Right lobe of liver (tissue), 6 donors: ENCODE measurements around the gene PLCL2. TPM values are rescaled to one million over a fixed set of nuclear protein-coding genes. Genes with fewer than 3 reads are reported as not detected.

Source experiments
- ATAC-seq, 4 donors: fragments of 200-7000 bp; cut with Tn5 transposase; one replicate each; pipeline ENCODE4 v1.9.1; 2020; ENCODE audit warnings: mild to moderate bottlenecking in 4 of 4, moderate library complexity in 4 of 4
- DNase-seq, 3 donors: peaks; one replicate each; pipeline ENCODE4 v3.0.0-alpha.2; 2020
- H3K27ac ChIP-seq, 3 donors: fragments of 200-600 bp; one replicate each; pipeline ENCODE4 v1.8.0; 2022
- H3K27me3 ChIP-seq, 2 donors: fragments of 200-600 bp; one replicate each; pipeline ENCODE4 v1.8.0; 2022
- H3K36me3 ChIP-seq, 4 donors: fragments of 200-600 bp; sonication (generic) in 1 of 4; one replicate each; pipeline versions ENCODE4 v1.5.1 to v1.8.0; 2017 to 2022; ENCODE audit warnings: control low read depth in 1 of 4
- H3K4me1 ChIP-seq, 4 donors: fragments of 200-600 bp; sonication (generic) in 1 of 4; one replicate each; pipeline versions ENCODE4 v1.5.1 to v1.8.0; 2017 to 2022; ENCODE audit warnings: control low read depth in 1 of 4
- H3K4me3 ChIP-seq, 3 donors: fragments of 200-600 bp; one replicate each; pipeline ENCODE4 v1.8.0; 2022
- H3K9me3 ChIP-seq, 4 donors: fragments of 200-600 bp; sonication (generic) in 1 of 4; one replicate each; pipeline versions ENCODE4 v1.5.1 to v1.8.0; 2017 to 2022; ENCODE audit warnings: control low read depth in 1 of 4
- POLR2A ChIP-seq: fragments of 450-650 bp; IDR thresholded peaks from one replicate; pipeline ENCODE4 v1.6.1; 2017; ENCODE audit warnings: antibody characterized with exemption, mild to moderate bottlenecking
- WGBS: methylation state at CpG from one replicate; pipeline ENCODE4 v1.1.6; 2018; ENCODE audit warnings: low coverage, low lambda C conversion rate; ENCODE audit not compliant: insufficient coverage; ENCODE audit errors: missing lambda C conversion rate; 5-methylcytosine and 5-hydroxymethylcytosine counted together
- intact Hi-C, 2 donors: fragments of 100-400 bp; cut with DNase I; formaldehyde crosslinking; loops; one replicate each; pipeline versions ENCODE4 v1.11.2 to v1.14.1; 2022
- total RNA-seq, 6 experiments: library from RNA; depleted of rRNA in 2 of 6; stranded (reverse); fragments of >200 nt in 2 of 6; fragmentation: NEBNext Ultra II Directional in 3 of 6; extraction: Animal tissue kit (Norgen Biotek cat#: 25700) in 3 of 6; gene quantifications; one replicate each; pipeline versions ENCODE4 v1.1.0 to v1.2.4, GENCODE V29; 2016 to 2023
- TF ChIP-seq, protein P1 (sequence below), 4 donors: fragments of 200-600 bp in 3 of 4; fragments of 450-650 bp in 1 of 4; IDR thresholded peaks; one replicate each; pipeline versions ENCODE4 v1.5.1 to v1.8.0; 2016 to 2022; ENCODE audit warnings: antibody characterized with exemption in 4 of 4, mild to moderate bottlenecking in 2 of 4
- donor health status: DM: no; HTN: yes; CAD: no.
- donor health status: DM: no; HTN: no; CAD: no.
- donor health status: DM: no; HTN: no; CAD: no.
- donor health status: DM: no; HTN: yes; CAD: no.
- donor health status: DM: no; HTN: yes; CAD: no.

The PLCL2 gene
- total RNA-seq, 6 experiments from 2014 or later, result 4.6 to 8.2 (median 6.9) TPM

GRCh38 chr3:16893618-16894200 lies 9.0 kb downstream of the PLCL2 start:
- Histone ChIP-seq H3K4me3 (no peak overlapping the region), H3K4me1 (peaks cover 0 to 15% (median 5%) of the 10 kb centered on the region in 4 donors), H3K9me3 (no peaks in the 10 kb centered on the region), H3K36me3 (no peaks in the 10 kb centered on the region), H3K27me3 (no peaks in the 10 kb centered on the region), H3K27ac (no peak overlapping the region)
- DNase-seq (no peak), ATAC-seq (no peak)
- WGBS, result 71% methylated on average over 1 of the region's 1 CpG
- intact Hi-C loops, result no loop called here
- TF ChIP-seq, protein P1, sequence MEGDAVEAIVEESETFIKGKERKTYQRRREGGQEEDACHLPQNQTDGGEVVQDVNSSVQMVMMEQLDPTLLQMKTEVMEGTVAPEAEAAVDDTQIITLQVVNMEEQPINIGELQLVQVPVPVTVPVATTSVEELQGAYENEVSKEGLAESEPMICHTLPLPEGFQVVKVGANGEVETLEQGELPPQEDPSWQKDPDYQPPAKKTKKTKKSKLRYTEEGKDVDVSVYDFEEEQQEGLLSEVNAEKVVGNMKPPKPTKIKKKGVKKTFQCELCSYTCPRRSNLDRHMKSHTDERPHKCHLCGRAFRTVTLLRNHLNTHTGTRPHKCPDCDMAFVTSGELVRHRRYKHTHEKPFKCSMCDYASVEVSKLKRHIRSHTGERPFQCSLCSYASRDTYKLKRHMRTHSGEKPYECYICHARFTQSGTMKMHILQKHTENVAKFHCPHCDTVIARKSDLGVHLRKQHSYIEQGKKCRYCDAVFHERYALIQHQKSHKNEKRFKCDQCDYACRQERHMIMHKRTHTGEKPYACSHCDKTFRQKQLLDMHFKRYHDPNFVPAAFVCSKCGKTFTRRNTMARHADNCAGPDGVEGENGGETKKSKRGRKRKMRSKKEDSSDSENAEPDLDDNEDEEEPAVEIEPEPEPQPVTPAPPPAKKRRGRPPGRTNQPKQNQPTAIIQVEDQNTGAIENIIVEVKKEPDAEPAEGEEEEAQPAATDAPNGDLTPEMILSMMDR (IDR thresholded peaks at IDR 0.05), result no peak

DNA sequence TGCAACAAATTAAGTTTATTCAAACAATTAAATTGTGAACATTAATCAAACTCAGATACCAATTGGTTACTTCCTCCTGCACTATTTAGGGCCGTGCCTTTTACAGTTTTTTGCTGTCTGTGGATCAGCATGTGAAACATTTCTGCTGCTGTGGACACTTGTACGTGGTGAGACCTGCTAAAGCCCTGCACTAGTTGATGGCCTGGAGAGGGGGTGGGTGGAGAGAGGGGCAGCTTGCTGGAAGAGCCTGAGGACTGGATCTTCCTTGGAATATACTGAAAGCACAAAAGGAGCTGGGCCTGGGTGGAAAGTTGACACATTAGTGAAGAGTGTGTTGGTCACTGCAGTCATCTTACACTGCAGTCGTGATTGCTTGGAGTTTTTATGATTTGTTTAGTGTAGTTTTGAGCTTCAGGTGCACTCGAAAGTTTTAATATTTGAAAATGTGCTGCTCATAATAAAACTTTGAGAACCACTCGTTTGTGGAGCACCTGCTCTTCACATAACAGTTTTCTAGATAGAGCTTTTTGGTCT lies 11.4 kb downstream of the PLCL2 start:
- DNase-seq (no peak), ATAC-seq (no peak)
- no peak for TF ChIP-seq POLR2A
- TF ChIP-seq, protein P1 (IDR thresholded peaks at IDR 0.05), result no peak
- Histone ChIP-seq H3K27me3 (no peaks in the 10 kb centered on the region), H3K4me1 (peaks cover 0 to 10% (median 5%) of the 10 kb centered on the region in 4 donors), H3K27ac (no peak overlapping the region), H3K4me3 (no peak overlapping the region), H3K36me3 (no peaks in the 10 kb centered on the region), H3K9me3 (no peaks in the 10 kb centered on the region)
- intact Hi-C loops, result no loop called here
- WGBS, result 69% methylated on average over 5 of the region's 5 CpGs

GRCh38 chr3:16896820-16897219 lies 12.1 kb downstream of the PLCL2 start:
- H3K9me3 ChIP-seq, result no peaks in the 10 kb centered on the region
- ATAC-seq (no peak), DNase-seq (no peak)
- no peak overlapping the region for H3K4me3 ChIP-seq
- no peaks in the 10 kb centered on the region for H3K27me3 ChIP-seq
- H3K4me1 ChIP-seq, result peaks cover 0 to 10% (median 5%) of the 10 kb centered on the region in 4 donors
- no peak for TF ChIP-seq POLR2A
- TF ChIP-seq, protein P1 (IDR thresholded peaks at IDR 0.05), result no peak
- no peaks in the 10 kb centered on the region for H3K36me3 ChIP-seq
- WGBS, result 77% methylated on average over 5 of the region's 5 CpGs
- H3K27ac ChIP-seq, result no peak overlapping the region
- intact Hi-C loops, result no loop called here

GRCh38 chr3:16897254-16897926 lies 12.6 kb downstream of the PLCL2 start:
- ATAC-seq (peak; percentile 36 to 71 (median 66)), DNase-seq (no peak)
- Histone ChIP-seq H3K27me3 (no peaks in the 10 kb centered on the region), H3K4me3 (peak overlapping the region in 1 of 3 donors; percentile 12), H3K4me1 (peaks cover 0 to 10% (median 5%) of the 10 kb centered on the region in 4 donors), H3K36me3 (no peaks in the 10 kb centered on the region), H3K27ac (no peak overlapping the region), H3K9me3 (no peaks in the 10 kb centered on the region)
- intact Hi-C loops, result no loop called here
- WGBS, result 28% methylated on average over 9 of the region's 11 CpGs
- no peak for TF ChIP-seq POLR2A
- TF ChIP-seq, protein P1 (IDR thresholded peaks at IDR 0.05), result no peak
